Loucy (cell line): Measurements from ENCODE around the gene SLC29A1.
"Not testable (repeated sequence)": the region's sequence is repeated elsewhere in the genome, so short reads cannot be mapped to it uniquely, and the experiment has no call there.

ENCODE experiments used
- CTCF ChIP-seq: fragments of 200-600 bp; sonication (generic); conservative IDR thresholded peaks from 2 replicates; pipeline ENCODE4 v1.5.1; 2014; ENCODE audit warnings: mild to moderate bottlenecking, antibody characterized with exemption, low read length
- EZH2phosphoT487 ChIP-seq: fragments of 200-600 bp; IDR thresholded peaks from 2 replicates; pipeline ENCODE4 v1.6.1; 2018; ENCODE audit warnings: antibody characterized with exemption, mild to moderate bottlenecking, moderate library complexity, borderline replicate concordance

- TF ChIP-seq CTCF, EZH2phosphoT487: not testable (repeated sequence)
Observed at GRCh38 chr6:44185356-44185755, 38.0 kb upstream of the SLC29A1 start.
